NCI-H1417 treated with DMSO at 0.1 percent for 48 hours (cell line): ENCODE measurements around the gene NMUR1.
"Not testable (repeated sequence)": the region's sequence is repeated elsewhere in the genome, so short reads cannot be mapped to it uniquely, and the experiment has no call there.

Source experiments
- DNase-seq: peaks from one replicate; lab custom pipeline; 2025; lab: John Stamatoyannopoulos, UW

Gene NMUR1, protein sequence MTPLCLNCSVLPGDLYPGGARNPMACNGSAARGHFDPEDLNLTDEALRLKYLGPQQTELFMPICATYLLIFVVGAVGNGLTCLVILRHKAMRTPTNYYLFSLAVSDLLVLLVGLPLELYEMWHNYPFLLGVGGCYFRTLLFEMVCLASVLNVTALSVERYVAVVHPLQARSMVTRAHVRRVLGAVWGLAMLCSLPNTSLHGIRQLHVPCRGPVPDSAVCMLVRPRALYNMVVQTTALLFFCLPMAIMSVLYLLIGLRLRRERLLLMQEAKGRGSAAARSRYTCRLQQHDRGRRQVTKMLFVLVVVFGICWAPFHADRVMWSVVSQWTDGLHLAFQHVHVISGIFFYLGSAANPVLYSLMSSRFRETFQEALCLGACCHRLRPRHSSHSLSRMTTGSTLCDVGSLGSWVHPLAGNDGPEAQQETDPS

GRCh38 chr2:231530099-231531011 lies at the start of gene NMUR1:
Gene NMUR1, minus strand, starts transcription at chr2:231530445. Its CDS starts 84 bp downstream, at chr2:231530361.
- no peak for DNase-seq

DNA sequence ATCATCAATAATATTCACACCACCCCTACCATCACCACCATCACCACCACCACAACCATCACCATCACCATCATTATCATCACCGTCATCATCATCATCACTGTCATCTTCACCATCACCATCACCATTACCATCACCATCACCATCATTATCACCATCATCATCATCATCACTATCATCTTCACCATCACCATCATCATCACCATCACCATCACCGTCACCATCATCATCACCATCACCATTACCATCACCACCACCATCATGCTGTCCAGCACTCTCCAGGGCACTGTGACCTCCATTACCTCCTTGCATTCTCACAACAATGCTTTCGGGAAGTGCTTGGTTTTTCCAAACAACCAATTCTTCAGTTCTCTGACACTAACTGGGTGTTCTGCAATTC lies 49.3 kb upstream of the NMUR1 start:
- DNase-seq, result no peak

DNA sequence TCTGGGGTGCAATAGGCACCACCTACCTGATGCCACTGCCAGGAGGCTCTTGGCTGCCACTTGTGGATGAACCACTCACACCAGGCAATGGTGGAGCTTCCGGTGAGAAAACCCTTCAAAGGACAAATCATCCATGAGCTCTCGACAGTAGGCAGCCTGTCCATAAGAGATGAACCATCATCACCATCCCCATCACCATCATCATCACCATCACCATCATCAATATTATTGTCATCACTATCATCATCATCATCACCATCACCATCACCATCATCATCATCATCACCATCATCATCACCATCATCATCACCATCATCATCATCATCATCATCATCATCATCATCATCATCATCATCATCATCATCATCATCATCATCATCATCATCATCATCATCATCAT lies 48.4 kb upstream of the NMUR1 start:
- not testable (repeated sequence) for DNase-seq

DNA sequence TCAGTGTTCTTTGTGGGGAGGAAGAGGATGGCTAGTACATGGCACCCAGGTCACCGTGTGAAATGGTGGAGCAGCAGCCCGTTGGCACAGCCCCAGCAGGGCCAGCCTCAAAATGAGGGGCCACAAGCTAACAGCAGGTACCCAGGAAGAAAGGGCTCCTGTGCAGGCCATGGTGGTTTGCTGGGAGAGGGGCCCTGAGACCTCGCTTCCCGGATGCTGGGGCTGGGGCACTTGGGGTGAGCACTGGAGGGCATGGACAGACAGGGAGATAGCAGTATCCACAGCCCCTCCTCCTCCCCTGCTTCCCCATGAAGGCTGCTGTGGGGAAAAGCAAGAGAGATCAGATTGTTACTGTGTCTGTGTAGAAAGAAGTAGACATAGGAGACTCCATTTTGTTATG lies 46.2 kb upstream of the NMUR1 start:
- no peak for DNase-seq

GRCh38 chr2:231575612-231576256 lies 45.5 kb upstream of the NMUR1 start:
- no peak for DNase-seq

DNA sequence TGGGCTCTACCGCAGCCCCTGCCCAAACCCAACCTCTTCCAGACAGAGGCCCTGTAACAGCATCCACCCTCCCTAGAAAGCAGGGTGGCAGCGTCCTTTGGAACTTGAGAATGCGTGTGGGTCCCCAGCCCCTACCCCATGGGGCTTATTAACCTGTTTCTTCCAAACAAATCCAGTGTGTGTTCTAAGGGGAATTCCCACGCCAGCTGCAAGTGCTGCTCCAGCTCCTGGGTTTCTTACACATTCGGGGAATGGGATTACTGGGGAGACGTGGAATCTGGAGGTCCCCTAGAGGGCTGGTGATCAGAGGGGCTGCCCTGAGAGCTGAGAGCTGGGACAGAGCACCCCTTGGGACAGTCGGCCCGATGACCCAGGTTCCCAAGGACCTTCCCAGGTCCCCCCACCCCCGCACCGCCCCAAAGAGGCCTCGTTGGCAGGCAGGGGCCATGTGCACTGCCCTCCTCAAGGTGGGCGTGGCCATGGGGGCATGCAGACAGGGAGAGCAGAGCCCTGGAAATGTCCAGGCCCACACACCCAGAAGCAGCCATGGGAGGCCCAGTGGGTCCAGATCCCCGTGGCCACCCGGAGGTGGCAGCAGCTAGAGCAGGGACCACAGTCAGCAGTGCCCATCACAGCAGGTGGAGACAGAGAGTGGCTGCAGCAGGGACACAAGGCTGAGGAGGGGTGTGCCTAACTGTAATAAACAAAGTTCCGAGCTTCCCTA lies 43.6 kb upstream of the NMUR1 start:
- no peak for DNase-seq

DNA sequence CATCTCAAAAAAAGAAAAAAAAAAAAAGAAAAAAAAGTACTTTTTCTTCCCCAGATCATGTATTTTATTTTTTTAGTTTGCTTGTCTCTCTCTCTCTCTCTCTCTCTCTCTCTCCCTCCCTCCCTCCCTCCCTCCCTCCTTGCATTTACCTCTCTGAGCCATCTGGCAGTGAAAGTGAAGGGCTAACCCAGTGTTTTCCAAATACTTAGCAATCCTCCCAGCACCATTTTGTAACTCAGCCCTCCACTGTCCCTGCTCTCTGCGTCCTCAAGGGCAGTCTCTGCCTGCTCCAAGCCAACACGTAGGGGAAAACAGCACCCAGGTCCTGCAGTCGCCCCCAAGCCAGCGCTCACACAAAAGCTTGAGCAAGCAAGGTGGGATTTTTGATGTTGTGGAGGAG lies 42.9 kb upstream of the NMUR1 start:
- no peak for DNase-seq

- DNase-seq, result no peak
These were observed 41.5 kb upstream of the NMUR1 start for GRCh38 chr2:231571661-231572191.

DNA sequence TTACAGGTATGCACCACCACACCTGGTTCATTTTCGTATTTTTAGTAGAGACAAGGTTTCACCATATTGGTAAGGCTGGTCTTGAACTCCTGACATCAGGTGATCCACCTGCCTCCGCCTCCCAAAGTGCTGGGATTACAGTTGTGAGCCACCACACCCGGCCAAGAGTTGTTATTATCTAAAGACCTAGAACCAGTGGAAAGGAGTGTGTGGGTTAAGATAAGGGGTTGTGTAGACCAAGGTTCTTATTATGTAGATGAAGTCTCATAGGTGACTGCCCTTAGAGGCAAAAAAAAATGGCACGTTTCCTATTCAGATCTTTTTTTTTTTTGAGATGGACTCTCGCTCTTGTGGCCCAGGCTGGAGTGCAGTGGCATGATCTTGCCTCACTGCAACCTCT lies 40.7 kb upstream of the NMUR1 start:
- DNase-seq, result not testable (repeated sequence)

GRCh38 chr2:231568785-231569435 lies 38.7 kb upstream of the NMUR1 start:
- no peak for DNase-seq

DNA sequence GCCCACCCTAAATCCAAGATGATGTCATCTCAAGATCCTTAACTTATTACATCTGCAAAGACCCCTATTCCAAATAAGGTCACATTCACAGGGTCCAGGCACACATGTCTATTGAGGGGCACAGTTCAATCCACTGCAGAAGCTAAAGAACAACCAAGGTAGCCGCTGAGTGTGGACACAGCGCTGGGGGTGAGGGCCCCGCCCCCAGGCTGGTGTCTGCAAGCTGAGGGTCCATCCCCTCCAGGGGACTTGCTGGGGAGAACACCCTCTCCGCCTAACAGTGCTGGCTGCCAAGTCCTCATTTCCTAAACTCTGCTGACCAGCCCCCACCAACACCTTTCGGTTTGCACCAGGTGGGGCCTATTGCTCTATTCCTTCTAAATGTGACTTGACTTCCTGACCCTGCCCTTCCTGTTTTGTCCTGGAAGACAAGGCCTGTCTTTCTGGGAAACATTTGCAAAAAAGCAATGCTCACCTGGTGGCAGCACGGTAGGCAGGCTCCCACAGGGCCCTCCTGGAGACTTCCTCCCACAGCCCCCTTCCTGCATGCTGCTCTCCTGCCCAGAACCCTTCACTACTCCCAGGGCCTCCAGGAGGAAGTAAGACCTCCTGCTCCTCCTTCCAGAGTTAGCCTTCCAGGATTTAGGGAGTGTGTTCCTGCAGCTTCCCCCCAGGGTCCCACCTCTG lies 38.0 kb upstream of the NMUR1 start:
- no peak for DNase-seq

- DNase-seq, result no peak
These were observed 36.9 kb upstream of the NMUR1 start for GRCh38 chr2:231567159-231567558.

- DNase-seq, result no peak
These were observed 35.8 kb upstream of the NMUR1 start for GRCh38 chr2:231565887-231566594.

DNA sequence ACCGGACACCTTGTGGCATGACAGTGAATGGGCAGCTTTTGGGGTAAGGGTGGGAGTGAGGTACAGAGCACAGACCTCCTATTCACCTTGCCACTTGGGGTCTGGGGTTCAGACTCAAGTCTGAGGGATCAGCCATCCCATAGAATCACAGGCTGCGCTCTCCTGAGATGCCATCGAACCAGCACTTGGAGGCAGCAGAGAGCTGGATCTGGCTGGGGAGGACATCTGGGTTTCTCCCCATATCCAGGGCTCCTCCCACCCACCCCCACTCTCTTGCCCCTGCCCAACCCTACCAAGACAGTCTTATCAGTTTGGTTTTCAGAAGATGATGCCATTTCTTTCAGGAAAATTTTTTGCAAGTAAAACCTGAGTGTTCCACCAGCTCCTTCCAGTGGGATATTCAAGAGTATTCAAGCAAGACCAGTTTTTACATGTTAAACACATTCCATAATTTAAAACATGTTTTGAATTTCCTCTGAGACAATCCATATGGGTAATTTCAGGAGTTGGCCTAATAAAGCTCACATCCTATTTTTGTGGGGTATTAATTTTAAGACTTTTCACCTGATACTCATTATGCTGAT lies 33.2 kb upstream of the NMUR1 start:
- DNase-seq, result no peak

- DNase-seq, result no peak
These were observed 27.4 kb upstream of the NMUR1 start for GRCh38 chr2:231557571-231558217.

DNA sequence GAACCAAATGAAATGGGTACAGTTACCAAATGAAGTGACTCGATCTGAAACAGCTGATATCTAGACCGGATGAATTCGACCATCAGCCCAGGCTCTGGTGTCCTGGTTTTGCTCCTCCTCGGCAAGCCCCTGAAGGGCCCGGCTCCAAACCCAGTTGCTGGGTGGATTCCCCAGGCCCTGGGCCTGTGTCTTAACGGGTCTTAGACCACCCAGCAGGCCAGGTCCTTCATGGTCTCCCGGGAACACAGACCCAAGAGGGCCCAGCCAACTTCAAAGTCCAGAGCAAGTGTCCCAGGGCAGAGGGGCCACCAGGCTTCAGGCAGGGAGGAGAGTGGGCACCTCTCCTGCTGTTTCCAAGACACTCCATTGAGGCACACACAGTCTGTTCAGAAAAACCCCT lies 26.7 kb upstream of the NMUR1 start:
- DNase-seq, result no peak

- not testable (repeated sequence) for DNase-seq
These were observed 26.3 kb upstream of the NMUR1 start for GRCh38 chr2:231556496-231556895.

GRCh38 chr2:231554748-231555545 lies 24.7 kb upstream of the NMUR1 start:
- DNase-seq, result no peak
